Measurements from ENCODE around the gene TLE7.

Gene TLE7

DNA sequence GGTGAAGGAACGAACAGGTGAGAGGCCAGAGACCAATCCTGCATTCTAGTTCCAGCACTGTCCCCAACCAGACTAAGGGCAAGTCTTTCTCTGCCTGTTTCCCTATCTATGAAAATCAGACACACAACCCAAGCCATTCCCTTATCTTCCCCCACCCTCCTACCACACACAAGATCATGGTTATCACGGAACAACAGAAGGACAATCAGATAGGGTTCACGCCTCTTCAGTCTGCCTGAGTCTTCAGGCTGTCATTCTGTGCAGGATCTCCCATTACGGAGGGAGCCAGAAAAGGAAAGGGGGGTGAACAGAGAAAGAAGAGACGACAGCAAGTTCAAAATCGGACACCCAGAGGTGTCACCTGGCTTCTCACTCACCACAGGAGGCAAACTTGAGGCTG is 11.1 kb downstream of the TLE7 start:
- Histone ChIP-seq H3K4me2 (ENCODE audit: insufficient read depth, low read length) (no peak overlapping the region), H3K9ac (ENCODE audit: low read depth, low read length) (no peak overlapping the region), H3K4me3 (ENCODE audit: low read depth in 1 of 2, low read length in 2 of 2) (no peak overlapping the region), H3K27me3 (ENCODE audit: insufficient read depth, low read length, poor library complexity) (no peaks in the 10 kb centered on the region), H3K27ac (ENCODE audit: low read length) (no peak overlapping the region), H3K9me3 (ENCODE audit: insufficient read depth, low read length, severe bottlenecking) (no peaks in the 10 kb centered on the region), H3K4me1 (ENCODE audit: insufficient read depth, low read length) (no peaks in the 10 kb centered on the region), H2AFZ (ENCODE audit: low read depth, low read length) (no peak overlapping the region), H3K79me2 (ENCODE audit: insufficient read depth, low read length) (no peaks in the 10 kb centered on the region), H3K36me3 (ENCODE audit: insufficient read depth, low read length) (no peaks in the 10 kb centered on the region), H4K20me1 (ENCODE audit: insufficient read depth, low read length) (no peaks in the 10 kb centered on the region)
- ATAC-seq (ENCODE audit: insufficient read depth, low read depth) (no peak), DNase-seq (no peak)
- TF ChIP-seq EZH2 (IDR thresholded peaks at IDR 0.05; ENCODE audit: borderline replicate concordance, low read depth, low read length, severe bottlenecking), result no peak
- TF ChIP-seq, protein P1, sequence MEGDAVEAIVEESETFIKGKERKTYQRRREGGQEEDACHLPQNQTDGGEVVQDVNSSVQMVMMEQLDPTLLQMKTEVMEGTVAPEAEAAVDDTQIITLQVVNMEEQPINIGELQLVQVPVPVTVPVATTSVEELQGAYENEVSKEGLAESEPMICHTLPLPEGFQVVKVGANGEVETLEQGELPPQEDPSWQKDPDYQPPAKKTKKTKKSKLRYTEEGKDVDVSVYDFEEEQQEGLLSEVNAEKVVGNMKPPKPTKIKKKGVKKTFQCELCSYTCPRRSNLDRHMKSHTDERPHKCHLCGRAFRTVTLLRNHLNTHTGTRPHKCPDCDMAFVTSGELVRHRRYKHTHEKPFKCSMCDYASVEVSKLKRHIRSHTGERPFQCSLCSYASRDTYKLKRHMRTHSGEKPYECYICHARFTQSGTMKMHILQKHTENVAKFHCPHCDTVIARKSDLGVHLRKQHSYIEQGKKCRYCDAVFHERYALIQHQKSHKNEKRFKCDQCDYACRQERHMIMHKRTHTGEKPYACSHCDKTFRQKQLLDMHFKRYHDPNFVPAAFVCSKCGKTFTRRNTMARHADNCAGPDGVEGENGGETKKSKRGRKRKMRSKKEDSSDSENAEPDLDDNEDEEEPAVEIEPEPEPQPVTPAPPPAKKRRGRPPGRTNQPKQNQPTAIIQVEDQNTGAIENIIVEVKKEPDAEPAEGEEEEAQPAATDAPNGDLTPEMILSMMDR (IDR thresholded peaks at IDR 0.05; ENCODE audit: borderline replicate concordance, extremely low read depth, low read length, poor library complexity, severe bottlenecking), result no peak

DNA sequence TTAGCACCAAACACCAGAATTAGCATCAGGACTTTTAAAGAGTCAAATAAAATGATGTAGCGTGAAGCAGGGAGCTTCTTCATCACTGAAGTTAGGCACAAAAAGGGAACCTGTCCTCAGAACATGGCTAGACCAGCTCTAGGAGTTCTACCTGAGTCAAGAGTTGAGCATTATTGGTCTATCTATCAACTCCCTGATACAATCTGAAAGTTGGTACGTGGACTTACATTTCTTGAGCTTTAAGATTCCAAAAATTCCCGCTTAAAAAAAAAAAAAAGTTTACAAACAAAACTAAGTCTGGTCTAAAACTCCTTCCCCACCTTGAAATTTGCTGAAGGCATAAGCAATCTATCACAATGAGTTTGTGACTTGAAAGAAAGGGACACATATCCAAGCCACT is 12.3 kb downstream of the TLE7 start:
- no peak for TF ChIP-seq EZH2 (IDR thresholded peaks at IDR 0.05; ENCODE audit: borderline replicate concordance, low read depth, low read length, severe bottlenecking)
- TF ChIP-seq, protein P1 (IDR thresholded peaks at IDR 0.05; ENCODE audit: borderline replicate concordance, extremely low read depth, low read length, poor library complexity, severe bottlenecking), result no peak

DNA sequence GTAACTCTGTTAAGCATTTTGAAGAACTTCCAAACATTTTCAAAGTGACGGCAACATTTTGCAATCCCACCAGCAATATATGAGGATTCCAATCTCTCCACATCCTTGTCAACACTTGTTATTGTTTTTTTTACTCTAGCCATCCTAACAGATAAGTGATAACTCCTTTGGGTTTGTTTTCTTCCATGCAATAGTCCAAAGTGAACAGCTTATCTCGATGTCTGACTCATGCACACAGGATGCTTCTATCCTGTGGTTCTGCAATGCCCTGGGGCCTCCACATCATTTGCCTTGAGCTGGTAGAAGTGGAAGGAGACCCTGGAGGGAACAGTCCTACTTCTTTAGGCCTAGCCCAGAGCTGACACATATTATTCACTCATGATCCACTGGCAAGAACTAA is 13.0 kb downstream of the TLE7 start:
- Histone ChIP-seq H3K4me2 (ENCODE audit: insufficient read depth, low read length) (no peak overlapping the region), H3K27ac (ENCODE audit: low read length) (no peak overlapping the region), H3K36me3 (ENCODE audit: insufficient read depth, low read length) (no peaks in the 10 kb centered on the region), H4K20me1 (ENCODE audit: insufficient read depth, low read length) (no peaks in the 10 kb centered on the region), H3K4me3 (ENCODE audit: low read depth in 1 of 2, low read length in 2 of 2) (no peak overlapping the region), H3K9ac (ENCODE audit: low read depth, low read length) (no peak overlapping the region), H2AFZ (ENCODE audit: low read depth, low read length) (no peak overlapping the region), H3K9me3 (ENCODE audit: insufficient read depth, low read length, severe bottlenecking) (no peaks in the 10 kb centered on the region), H3K27me3 (ENCODE audit: insufficient read depth, low read length, poor library complexity) (no peaks in the 10 kb centered on the region), H3K79me2 (ENCODE audit: insufficient read depth, low read length) (no peaks in the 10 kb centered on the region), H3K4me1 (ENCODE audit: insufficient read depth, low read length) (no peaks in the 10 kb centered on the region)
- no peak for ATAC-seq (ENCODE audit: insufficient read depth, low read depth)
- TF ChIP-seq, protein P1 (IDR thresholded peaks at IDR 0.05; ENCODE audit: borderline replicate concordance, extremely low read depth, low read length, poor library complexity, severe bottlenecking), result no peak
- TF ChIP-seq EZH2 (IDR thresholded peaks at IDR 0.05; ENCODE audit: borderline replicate concordance, low read depth, low read length, severe bottlenecking), result no peak
- no peak for DNase-seq

More for the DNA sequence above, 12.3 kb downstream of the TLE7 start:
- Histone ChIP-seq H3K27me3 (ENCODE audit: insufficient read depth, low read length, poor library complexity) (no peaks in the 10 kb centered on the region), H3K4me3 (ENCODE audit: low read depth in 1 of 2, low read length in 2 of 2) (no peak overlapping the region), H3K36me3 (ENCODE audit: insufficient read depth, low read length) (no peaks in the 10 kb centered on the region), H3K9ac (ENCODE audit: low read depth, low read length) (no peak overlapping the region), H3K4me1 (ENCODE audit: insufficient read depth, low read length) (no peaks in the 10 kb centered on the region), H3K27ac (ENCODE audit: low read length) (no peak overlapping the region), H4K20me1 (ENCODE audit: insufficient read depth, low read length) (no peaks in the 10 kb centered on the region), H3K9me3 (ENCODE audit: insufficient read depth, low read length, severe bottlenecking) (no peaks in the 10 kb centered on the region), H3K79me2 (ENCODE audit: insufficient read depth, low read length) (no peaks in the 10 kb centered on the region), H3K4me2 (ENCODE audit: insufficient read depth, low read length) (no peak overlapping the region), H2AFZ (ENCODE audit: low read depth, low read length) (no peak overlapping the region)
- no peak for ATAC-seq (ENCODE audit: insufficient read depth, low read depth)
- DNase-seq, result no peak

DNA sequence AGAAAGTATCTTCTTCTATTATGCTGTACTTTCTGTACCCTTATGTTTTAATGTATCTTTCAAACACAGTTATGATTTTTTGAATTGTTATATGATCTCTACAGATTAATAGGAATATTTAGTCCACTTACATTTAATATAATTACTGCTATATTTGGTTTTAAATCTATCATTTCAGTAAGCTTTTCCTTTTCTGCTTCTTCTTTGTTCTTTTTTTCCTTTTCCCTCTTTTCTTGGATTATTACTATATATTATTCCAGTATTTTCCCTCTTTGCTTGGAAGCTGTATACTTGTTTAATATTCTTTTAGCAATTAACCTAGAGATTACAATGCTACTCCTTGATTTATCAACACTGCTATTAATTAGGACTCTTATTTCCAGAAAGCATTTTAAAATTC is 13.5 kb downstream of the TLE7 start:
- ATAC-seq (ENCODE audit: insufficient read depth, low read depth) (no peak), DNase-seq (no peak)
- Histone ChIP-seq H3K27ac (ENCODE audit: low read length) (no peak overlapping the region), H3K4me2 (ENCODE audit: insufficient read depth, low read length) (no peak overlapping the region), H3K27me3 (ENCODE audit: insufficient read depth, low read length, poor library complexity) (no peaks in the 10 kb centered on the region), H4K20me1 (ENCODE audit: insufficient read depth, low read length) (no peaks in the 10 kb centered on the region), H2AFZ (ENCODE audit: low read depth, low read length) (no peak overlapping the region), H3K36me3 (ENCODE audit: insufficient read depth, low read length) (no peaks in the 10 kb centered on the region), H3K4me1 (ENCODE audit: insufficient read depth, low read length) (no peaks in the 10 kb centered on the region), H3K9me3 (ENCODE audit: insufficient read depth, low read length, severe bottlenecking) (no peaks in the 10 kb centered on the region), H3K9ac (ENCODE audit: low read depth, low read length) (no peak overlapping the region), H3K4me3 (ENCODE audit: low read depth in 1 of 2, low read length in 2 of 2) (no peak overlapping the region), H3K79me2 (ENCODE audit: insufficient read depth, low read length) (no peaks in the 10 kb centered on the region)
- TF ChIP-seq EZH2 (IDR thresholded peaks at IDR 0.05; ENCODE audit: borderline replicate concordance, low read depth, low read length, severe bottlenecking), result no peak
- TF ChIP-seq, protein P1 (IDR thresholded peaks at IDR 0.05; ENCODE audit: borderline replicate concordance, extremely low read depth, low read length, poor library complexity, severe bottlenecking), result no peak
